ENCODE measurements around the gene TRIOBP.

TRIOBP gene

GRCh38 chr22:37801946-37802309, 105.1 kb downstream of the TRIOBP start:
- DNase-seq (ENCODE audit: extremely low read depth, low read depth): no peak
- TF ChIP-seq CTCF (IDR thresholded peaks at IDR 0.05; ENCODE audit: low read depth, low read length): no peak

GRCh38 chr22:37802310-37803194, 105.7 kb downstream of the TRIOBP start:
- no peak for DNase-seq (ENCODE audit: extremely low read depth, low read depth)
- no peak for TF ChIP-seq CTCF (IDR thresholded peaks at IDR 0.05; ENCODE audit: low read depth, low read length)

- DNase-seq (ENCODE audit: extremely low read depth, low read depth): no peak
- no peak for TF ChIP-seq CTCF (IDR thresholded peaks at IDR 0.05; ENCODE audit: low read depth, low read length)
Observed at GRCh38 chr22:37803195-37803638, 106.4 kb downstream of the TRIOBP start.

- DNase-seq (ENCODE audit: extremely low read depth, low read depth): no peak
- no peak for TF ChIP-seq CTCF (IDR thresholded peaks at IDR 0.05; ENCODE audit: low read depth, low read length)
Observed at GRCh38 chr22:37803639-37804351, 106.9 kb downstream of the TRIOBP start.

GRCh38 chr22:37804352-37804880, 107.6 kb downstream of the TRIOBP start:
- DNase-seq (ENCODE audit: extremely low read depth, low read depth): no peak
- TF ChIP-seq CTCF (IDR thresholded peaks at IDR 0.05; ENCODE audit: low read depth, low read length): no peak

GRCh38 chr22:37804881-37805809, 108.3 kb downstream of the TRIOBP start:
- no peak for TF ChIP-seq CTCF (IDR thresholded peaks at IDR 0.05; ENCODE audit: low read depth, low read length)
- peak; percentile 66 for DNase-seq (ENCODE audit: extremely low read depth, low read depth)
